Stimulated activated naive CD4-positive, alpha-beta T cell treated with Interleukin-2 at 50 U/mL for 16 hours (primary cell): ENCODE measurements around the gene SUMO3.
"Not testable (repeated sequence)": the region's sequence is repeated elsewhere in the genome, so short reads cannot be mapped to it uniquely, and the experiment has no call there.

ENCODE experiments used
- DNase-seq: peaks from one replicate; lab custom pipeline; 2025; lab: John Stamatoyannopoulos, UW

Gene SUMO3

DNA sequence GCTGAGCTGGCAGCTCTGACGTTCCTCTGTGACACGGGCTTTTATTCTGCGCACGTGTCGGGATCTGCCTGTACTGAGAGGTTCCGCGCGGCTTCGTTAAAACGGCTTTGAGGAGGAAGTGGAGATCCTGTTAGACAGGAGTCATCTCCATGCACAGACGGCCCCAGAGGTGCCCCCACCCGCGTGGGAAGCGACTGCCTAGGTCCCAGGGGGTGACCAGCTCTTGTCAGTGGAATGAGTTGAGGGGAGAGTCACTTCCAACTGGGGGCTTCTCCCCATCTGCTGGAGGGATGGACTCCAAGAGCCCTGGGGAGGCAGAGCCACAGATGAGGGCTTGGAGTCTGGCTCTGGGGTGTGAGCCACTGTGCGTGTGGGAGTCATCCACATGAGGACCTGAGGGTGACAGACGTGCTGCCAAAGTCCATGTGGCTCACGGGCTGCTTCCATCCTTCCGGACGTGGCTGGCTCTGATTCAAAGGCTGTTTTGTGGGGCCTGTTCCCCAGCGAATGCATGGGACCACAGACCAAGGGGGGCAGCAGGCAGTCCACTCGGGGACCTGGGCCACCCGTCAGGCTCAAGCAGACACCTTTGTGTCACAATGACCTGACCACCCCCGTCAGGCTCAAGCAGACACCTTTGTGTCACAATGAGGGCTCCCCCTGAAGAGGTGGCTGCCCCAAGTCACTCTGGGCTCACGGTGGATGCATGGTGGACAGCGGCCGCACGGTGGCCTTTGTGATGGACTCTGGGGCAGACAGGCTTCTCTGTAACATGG, 28.8 kb upstream of the SUMO3 start:
- peak; percentile 21 for DNase-seq

DNA sequence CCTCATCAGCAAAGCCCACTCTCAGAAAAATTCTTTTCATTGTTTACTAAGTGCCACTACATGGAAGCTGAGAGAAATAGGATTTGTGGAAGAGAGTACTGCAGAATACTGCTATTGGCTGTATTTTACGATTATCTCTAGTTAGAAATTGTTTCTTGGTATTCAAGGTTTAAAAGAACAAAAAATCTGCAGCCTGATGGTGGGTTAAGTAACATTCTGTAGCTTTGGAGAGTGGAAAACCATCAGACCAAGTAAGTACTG, 28.3 kb upstream of the SUMO3 start:
- DNase-seq, result no peak

DNA sequence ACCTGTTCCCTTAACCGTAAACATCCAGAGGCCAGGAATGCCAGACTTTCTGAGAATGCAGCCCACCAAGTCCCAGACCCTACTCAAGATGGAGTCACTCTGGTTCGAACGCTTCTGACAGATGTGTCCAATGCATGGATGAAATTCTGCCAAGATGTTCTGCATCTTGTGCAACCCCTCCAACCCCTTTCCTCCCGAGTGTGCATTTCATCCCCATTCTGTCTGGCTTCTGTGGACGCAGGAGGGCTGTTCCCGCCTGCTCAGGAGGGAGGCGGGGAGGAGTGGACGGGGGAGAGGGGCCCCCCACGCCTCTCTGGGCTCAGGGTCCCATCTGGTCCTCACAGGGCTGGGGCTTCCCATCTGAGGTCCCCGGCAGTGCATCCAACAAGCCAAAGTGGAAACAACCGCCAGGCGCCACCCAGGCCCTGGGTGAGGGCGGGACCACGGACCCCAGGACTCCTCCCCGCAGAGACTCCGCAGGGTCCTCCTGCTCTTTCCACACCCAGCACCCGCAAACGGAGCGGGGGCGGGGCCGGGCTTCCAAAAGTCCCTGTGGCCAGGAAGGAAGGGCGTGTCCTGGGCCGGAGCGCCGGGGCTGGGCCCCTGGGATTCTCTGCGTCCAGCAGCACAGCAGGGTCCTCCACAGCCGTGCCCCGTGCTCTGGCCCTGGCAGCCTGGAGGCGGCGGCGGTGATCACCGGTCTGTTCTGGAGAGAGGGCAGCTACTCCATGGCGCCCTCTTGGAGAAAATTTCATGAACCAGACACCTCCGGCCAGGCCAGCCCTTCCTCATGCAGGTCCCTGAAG, 27.8 kb upstream of the SUMO3 start:
- DNase-seq, result peak; percentile 55

DNA sequence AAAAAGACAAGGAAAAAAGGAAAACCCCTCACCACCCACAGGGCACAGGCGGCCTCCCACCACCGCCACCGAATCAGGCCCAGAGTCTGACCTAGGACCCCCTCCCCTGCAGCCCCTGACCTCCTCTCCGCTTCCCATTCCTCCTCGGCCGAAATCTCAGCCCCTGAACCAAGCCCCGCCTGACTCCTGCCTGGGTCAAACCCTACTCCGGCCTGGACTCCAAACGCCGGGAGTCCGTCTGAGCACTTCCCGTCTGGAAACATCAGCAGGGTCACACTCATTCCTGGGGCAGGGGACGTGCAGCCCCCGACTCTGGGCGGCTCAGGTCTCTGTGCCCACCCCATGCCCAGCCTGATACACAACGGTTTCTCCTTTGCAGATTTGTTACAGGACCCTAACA, 26.4 kb upstream of the SUMO3 start:
- no peak for DNase-seq

DNA sequence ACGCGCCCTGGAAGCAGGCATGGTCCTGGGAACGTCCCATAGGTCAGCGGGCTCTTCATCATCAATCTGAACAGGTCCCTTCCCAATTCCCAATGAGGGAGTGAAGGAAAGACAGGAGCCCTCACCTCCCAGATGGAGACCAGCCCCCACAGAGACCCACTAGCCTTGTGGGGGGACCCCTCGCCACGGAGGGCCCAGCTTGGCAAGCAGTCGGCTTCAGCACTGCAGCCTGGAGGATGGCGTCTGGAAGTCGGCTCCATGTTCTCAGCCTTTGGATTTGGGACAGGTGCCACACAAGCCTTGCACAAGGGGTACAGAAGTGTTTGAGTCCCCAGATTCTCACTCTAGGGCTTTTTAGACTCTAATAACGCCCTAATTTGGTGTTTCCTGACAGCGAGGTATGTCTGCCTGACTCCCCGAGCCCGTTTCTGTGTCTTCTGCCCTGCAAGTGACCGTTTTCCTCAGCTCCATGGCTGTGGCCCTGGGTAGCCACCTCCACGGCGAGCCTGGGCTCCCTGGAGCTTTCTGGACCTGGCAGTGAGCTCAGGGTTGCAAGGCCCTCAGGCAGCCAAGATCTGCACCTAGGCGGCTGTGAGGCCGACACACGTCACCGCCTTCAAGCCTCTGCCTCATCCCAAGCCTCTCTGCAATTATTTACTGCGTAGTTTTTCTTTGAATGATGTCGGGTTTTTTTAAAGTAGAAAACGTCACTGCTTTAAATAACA, 25.0 kb upstream of the SUMO3 start:
- DNase-seq, result no peak

DNA sequence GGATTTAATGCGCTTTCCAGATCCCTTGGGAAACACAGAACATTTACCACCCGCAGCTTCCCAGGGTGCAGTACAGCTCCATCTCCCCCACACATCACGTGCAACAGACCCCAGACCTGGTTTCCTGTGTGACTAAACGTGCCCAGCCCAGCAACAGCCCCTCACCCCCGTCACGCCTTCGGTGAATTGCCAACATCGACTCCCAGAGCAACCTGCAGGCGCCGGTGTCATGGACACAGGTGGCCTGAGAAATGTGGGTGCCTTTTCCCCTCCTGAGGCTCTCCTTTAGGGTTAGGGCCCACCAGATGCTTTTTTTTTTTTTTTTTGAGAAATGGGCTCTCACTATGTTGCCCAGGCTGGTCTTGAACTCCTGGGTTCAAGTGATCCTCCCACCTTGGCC, 24.2 kb upstream of the SUMO3 start:
- DNase-seq, result no peak

DNA sequence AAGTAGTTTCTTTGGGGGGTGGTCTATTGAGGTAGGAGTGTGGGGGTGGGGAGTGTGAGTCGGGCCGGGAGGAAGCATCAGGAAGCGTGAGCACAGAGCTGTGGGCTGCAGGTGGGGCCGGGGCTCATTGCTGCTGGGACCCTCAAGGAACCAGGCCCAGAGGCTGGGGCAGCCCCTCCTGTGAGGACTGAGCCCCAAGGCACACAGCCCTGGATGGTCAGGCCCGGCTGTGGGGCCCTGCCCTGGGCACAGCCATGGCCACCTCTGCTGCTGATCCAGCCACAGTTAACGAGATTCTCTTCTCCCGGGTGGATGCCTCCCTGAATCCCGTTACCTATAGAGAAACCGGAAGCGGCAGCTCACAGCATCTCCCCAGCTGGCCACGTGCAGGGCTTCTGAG, 22.9 kb upstream of the SUMO3 start:
- DNase-seq, result no peak

DNA sequence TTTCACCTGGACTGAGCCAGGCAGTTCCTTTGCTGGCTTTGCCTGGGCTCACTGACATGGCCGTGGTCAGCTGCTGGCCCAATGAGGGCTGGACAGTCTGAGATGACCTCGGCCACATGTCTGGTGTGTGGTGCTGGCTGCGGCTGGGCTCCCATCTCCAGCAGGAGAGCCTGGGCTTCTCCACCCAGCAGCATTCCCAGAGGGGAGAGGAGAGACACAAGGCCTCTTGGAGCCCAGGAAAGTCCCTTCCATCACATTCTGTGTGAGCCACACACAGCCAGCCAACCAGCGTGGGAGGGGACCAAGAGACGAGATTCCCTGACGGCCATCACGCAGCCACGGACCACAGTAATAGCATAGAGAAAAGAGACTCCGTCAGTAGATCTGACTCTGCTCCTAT, 21.1 kb upstream of the SUMO3 start:
- DNase-seq, result no peak

DNA sequence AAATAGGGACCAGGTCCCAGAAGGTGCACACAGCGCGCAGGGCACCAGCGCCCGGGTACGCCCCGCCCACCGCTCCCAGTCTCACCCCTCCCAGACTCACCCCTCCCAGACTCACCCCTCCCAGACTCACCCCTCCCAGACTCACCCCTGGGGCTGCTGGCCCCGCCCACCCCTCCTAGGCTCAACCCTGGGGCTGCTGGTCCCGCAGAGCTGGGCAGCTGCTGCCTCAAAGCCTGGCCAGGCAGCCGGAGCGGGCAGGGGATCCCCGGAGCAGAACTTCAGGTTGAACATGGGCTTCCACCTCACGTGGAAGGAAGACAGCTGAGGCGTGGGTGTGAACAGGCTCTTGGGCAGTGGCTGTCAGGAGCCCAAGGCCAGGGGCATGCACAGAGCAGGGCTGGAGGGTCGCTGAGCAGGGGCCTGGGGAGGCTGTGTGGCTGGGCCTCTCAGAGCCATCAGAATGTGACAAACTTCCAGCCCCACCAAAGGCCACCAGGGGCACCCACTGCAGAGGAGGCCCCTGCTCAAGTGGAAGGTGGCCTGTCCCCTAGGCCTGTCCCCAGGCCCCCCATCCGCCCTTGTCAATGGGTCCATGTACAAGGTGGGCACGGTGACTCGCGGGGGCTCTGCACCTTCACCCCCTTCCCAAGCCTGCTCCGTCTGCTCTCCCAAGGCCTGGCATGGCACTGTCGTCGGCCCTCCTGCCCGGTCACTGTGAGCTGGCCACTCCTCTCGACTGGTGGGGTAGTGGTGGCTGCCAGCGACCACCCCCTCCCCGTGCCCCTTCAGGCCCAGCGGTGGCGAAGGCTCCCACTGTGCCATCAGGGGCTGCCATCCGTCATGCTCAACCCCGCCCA, 20.4 kb upstream of the SUMO3 start:
- DNase-seq, result no peak

DNA sequence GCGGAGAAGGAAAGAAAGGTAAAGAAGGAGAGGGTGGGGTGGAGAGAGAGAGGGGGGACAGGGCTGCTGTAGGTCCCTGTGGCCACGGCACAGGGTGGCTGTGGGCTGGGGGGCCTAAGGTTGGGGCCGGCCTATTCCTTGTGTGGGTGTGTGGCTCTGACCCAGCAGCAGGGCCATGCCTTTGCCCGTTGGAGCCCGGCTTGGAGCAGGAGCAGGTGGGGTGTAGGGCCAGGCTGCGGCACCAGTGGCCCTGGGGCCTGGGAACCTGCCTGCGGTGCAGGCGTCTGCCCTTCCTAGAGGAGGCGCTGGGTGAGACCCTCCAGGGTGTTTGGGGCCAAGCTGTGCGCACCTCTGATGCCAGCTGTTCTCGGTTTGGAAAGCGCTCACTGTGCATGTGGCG, 19.7 kb upstream of the SUMO3 start:
- DNase-seq, result no peak

DNA sequence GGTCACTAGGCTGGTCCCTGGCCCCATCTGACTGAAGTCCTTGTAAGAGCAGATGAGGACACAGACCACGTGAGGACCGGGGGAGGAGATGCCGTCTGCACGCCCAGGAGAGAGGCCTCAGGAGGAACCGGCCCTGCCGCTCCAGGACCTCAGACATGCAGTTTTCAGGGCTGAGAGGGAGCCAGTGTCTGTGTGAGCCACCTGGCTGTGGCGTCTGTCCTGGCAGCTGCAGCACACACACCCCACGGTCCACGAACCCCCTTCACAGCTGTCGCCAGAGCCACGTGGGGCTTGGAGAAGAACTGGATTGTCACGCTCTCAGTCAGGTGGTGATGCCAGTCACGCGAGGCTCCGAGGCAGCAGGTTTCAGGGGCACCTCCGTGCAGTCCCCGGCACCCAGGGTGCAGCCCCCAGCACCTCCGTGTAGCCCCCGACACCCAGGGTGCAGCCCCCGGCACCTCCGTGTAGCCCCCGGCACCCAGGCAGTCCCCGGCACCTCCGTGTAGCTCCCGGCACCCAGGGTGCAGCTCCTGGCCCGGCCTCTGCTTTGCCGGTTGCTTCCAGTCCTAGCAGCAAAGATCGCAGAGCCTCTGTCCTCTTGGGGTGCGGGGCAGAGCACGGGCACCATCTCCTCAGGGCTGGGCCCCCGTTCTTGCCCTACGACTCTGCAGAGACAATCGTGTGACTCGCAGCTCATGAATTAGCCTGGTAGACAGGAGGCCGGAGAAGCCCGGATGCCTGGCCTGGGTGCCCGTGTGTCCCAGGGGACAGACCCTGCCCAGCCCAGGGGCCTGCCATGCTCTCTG, 19.0 kb upstream of the SUMO3 start:
- no peak for DNase-seq

DNA sequence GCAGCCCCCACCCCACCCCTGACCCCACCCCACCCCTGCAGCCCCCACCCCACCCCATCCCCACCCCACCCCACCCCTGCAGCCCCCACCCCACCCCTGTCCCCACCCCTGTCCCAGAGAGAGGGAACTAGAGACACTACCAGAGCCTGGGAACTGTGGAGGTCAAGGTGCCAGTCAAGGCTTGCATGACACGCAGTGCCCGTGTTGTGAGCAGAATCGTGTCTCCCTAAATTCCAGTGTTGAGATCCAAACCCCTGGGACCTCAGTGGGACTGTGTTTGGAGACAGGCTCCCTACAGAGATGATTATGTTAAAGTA, 18.4 kb upstream of the SUMO3 start:
- DNase-seq, result no peak

DNA sequence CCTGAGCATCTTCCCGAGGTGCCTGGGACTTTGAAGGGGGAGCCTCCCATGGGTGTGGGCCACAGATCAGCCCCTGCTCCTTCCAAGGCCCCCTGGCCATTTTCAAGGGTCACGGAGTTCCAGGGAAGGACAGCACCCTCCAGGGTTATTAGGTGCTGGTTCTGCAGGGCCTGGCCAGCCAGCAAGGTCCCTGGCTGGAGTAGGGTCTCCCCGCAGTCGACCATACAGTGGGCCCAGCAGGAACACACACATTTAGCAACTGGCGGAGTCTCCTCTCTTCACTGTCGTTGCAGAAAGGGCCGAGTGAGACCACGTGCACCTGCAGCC, 17.7 kb upstream of the SUMO3 start:
- DNase-seq, result no peak

DNA sequence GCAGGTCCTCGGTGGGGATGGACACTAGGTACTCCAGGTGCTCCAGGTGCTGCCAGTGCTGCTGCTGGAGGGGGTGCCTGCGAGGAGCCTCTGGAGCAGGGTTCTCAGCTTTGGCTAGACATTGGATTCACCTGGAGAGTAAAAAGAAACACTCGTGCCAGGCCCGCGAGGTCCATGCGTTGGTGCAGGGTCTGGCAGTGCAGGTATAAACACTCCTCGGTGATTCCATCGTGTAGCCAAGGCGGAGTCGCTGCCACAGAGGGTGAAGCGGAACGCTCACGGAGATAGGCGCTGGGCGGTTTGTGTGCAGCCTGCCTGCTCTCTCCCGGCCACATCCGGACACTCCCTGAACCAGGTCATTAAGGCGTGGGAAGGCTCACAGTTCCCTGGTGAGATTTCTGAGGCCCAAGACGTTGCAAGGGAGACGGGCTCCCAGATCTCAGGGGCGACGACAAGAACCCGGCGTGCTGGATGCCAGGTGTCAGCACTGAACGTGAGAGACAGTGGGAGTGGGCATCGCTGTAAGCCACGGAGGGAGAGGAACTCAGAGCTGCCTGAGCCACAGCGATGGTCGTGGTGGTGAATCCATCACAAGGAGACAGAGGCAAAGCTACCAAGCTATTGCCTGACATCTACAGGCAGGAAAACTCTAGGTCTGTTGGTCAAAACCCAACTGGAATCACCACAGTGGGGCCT, 17.2 kb upstream of the SUMO3 start:
- DNase-seq, result no peak

DNA sequence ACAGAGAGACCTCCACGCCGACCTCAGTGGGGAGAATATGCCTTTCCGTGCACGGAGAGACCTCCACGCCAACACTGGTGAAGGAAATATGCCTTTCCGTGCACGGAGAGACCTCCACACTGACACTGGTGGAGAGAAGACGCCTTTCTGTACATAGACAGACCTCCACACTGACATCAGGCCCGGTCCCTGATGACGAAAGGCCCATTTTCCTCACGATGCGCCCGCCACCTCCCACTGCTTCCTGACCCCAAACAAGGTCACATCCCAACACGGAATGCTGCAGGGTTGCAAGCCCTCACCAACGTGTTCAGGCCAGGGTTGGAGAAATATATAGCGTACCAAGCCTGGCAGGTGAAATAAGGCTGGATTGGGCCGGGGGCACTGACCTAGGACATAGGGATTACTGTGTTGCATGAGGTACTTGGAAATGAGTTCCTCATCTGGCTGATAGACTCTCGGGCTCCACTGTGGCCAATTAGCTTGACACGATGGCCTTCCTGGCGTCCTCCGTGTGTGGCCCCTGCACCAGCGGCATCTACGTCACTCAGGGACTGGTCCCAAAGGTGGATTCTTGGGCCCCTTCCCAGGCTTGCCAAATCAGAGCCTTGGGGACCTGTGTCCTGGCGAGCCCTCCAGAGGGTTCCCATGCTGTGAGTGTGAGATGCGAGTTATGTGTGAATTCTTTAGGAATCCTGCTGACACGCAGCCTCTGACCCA, 16.5 kb upstream of the SUMO3 start:
- DNase-seq, result no peak

DNA sequence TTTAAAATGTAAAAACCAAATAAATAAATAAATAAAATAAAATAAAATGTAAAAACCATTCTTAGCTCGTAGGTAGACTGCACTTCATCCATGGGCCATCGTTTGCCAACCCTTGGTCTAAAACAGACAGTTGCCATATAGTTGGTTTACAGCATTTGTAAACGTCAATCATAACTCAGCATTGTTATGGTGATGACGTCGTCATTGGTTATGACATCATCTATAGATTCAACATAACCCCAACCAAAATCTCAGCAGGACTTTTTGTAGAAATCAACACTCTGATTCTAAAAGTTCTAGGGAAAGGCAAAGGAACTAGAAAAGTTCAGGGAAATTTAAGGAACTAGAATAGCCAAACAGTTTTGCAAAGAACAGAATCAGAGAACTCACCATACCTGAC, 15.8 kb upstream of the SUMO3 start:
- DNase-seq, result no peak

DNA sequence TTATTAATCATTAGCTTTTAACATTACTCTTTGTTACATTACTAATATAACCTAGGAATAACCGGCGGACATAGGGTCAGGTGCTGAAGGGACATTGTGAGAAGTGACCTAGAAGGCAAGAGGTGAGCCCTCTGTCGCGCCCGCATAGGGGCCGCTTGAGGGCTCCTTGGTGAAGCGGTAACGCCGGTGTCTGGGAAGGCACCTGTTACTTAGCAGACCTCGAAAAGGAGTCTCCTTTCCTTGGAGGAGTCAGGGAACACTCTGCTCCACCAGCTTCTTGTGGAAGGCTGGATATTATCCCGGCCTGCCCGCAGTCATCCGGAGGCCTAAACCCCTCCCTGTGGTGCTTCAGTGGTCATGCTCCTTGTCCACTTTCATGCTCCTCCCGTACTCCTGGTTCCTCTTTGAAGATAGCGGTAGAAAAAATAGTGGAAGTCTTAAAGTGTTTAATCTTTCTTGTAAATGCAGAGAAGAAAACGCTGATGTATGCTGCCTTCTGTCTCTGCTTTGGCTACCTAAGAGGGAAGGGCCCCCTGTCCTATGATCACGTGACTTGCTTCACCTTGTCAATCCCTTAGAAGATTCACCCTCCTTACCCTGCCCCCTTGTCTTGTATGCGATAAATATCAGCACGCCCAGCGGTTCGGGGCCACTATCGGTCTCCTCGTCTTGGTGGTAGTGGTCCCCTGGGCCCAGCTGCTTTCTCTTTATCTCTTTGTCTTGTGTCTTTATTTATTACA, 14.8 kb upstream of the SUMO3 start:
- not testable (repeated sequence) for DNase-seq

DNA sequence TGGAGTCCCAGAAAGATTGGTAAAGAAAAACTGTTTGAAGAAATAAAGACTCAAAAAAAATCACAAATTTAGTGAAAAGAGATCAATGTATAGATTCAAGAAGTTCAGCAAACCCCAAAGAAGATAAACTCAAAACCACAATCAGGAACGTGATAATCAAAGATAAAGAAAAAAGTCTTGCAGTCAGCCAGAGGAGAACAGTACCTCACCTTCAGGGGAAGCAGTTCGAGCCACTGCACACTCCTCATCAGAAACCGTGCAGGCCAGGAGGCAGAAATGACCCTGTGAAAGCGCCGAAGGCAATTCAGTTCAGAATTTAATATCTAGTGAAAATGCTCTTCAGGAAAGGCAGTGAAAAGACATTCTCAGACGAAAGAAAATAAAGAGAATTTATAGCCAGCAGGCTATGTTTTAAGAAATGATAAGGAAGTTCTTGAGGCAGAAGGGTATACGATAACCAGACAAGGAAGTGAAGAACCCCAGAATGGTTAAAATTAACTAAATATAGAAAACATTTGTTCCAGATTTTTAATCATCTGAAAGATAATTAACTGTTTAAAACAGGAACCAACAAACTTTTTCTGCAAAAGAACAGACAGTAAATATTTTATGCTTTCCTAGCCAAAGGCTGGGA, 13.5 kb upstream of the SUMO3 start:
- DNase-seq, result no peak

DNA sequence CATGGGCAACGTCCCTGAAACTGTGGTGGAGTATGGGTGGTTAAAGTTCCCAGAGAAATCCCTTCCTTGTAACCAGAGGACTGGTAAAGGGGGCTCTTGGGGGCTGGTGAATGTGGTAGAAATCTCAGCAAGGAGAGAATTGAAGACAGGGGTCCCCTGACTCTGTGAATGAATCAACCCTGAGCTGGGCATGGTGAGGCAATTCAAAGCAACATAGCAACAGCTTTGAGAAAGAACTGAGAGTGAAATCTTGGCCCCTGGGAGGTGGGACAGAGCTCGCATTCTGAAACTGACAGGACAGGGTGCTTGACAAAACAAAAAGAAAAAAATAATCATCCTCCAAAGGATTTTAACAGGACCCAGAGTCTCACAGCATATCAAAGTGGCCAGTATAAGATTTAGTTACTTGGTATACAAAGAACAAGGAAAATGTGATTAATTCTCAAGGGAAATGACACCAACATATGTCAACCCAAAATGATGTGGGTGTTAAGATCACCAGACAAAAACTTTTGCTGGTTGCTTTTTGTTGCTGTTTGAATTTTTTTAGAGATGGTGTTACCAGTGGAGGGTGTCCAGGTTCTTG, 11.7 kb upstream of the SUMO3 start:
- DNase-seq, result no peak
